Esophagus muscularis mucosa (tissue), 4 donors: ENCODE data around the gene SLC2A1. TPM values are rescaled to one million over a fixed set of nuclear protein-coding genes. Genes with fewer than 3 reads are reported as not detected.

ENCODE experiments used
- DNase-seq: peaks from one replicate; pipeline ENCODE4 v3.0.0-alpha.2; 2017; ENCODE audit errors: extremely low spot score
- H3K27ac ChIP-seq, 4 donors: fragments of 200-600 bp; sonication (generic); replicated peaks in 1 of 4; 1 replicate in 3 of 4; 2 replicates in 1 of 4; pipeline ENCODE4 v1.5.1; 2016 to 2019; ENCODE audit warnings: mild to moderate bottlenecking in 1 of 4
- H3K27me3 ChIP-seq, 4 donors: fragments of 200-600 bp; sonication (generic); one replicate each; pipeline versions ENCODE4 v1.5.1 to v1.6.0; 2016 to 2019
- H3K36me3 ChIP-seq, 4 donors: fragments of 200-600 bp; sonication (generic); one replicate each; pipeline ENCODE4 v1.5.1; 2016 to 2019
- H3K4me1 ChIP-seq, 4 donors: fragments of 200-600 bp; sonication (generic); one replicate each; pipeline ENCODE4 v1.5.1; 2016 to 2019
- H3K4me3 ChIP-seq, 4 donors: fragments of 200-600 bp; sonication (generic); 1 replicate in 2 of 4; 2 replicates in 2 of 4; pipeline ENCODE4 v1.5.1; 2016 to 2019; ENCODE audit warnings: mild to moderate bottlenecking in 4 of 4, moderate library complexity in 1 of 4
- H3K9me3 ChIP-seq, 4 donors: fragments of 200-600 bp; sonication (generic); 1 replicate in 3 of 4; 2 replicates in 1 of 4; pipeline ENCODE4 v1.5.1; 2016 to 2019
- CTCF ChIP-seq, 3 experiments: fragments of 200-600 bp in 2 of 3; fragments of 450-650 bp in 1 of 3; sonication (generic) in 2 of 3; IDR thresholded peaks; one replicate each; pipeline ENCODE4 v1.5.1; 2017 to 2019; ENCODE audit warnings: antibody characterized with exemption in 3 of 3, mild to moderate bottlenecking in 2 of 3, moderate library complexity in 1 of 3
- EP300 ChIP-seq: sonication (generic); formaldehyde crosslinking; IDR thresholded peaks from one replicate; pipeline ENCODE4 v1.6.1; 2017; ENCODE audit warnings: antibody characterized with exemption
- POLR2A ChIP-seq: fragments of 450-650 bp; IDR thresholded peaks from one replicate; pipeline ENCODE4 v1.6.1; 2017; ENCODE audit warnings: antibody characterized with exemption, moderate library complexity, mild to moderate bottlenecking, low read depth
- POLR2AphosphoS5 ChIP-seq, 2 donors: sonication (generic); formaldehyde crosslinking; IDR thresholded peaks; one replicate each; pipeline ENCODE4 v1.6.1; 2017; ENCODE audit warnings: antibody characterized with exemption in 2 of 2
- WGBS: methylation state at CpG from one replicate; pipeline ENCODE4 v1.1.5; 2018; 5-methylcytosine and 5-hydroxymethylcytosine counted together
- intact Hi-C: fragments of 100-400 bp; cut with DNase I; formaldehyde crosslinking; loops from one replicate; pipeline ENCODE4 v1.15.1; 2023
- total RNA-seq, 4 donors: library from RNA; depleted of rRNA; stranded (reverse); fragments of >200 nt; gene quantifications; one replicate each; pipeline versions ENCODE4 v1.1.0 to v1.2.1, GENCODE V29; 2016

SLC2A1 gene
- total RNA-seq, 4 donors from 2014 or later: 17.4 to 63.6 (median 31.8) TPM

- intact Hi-C loops: no loop called here
- TF ChIP-seq POLR2AphosphoS5 (IDR thresholded peaks at IDR 0.05): no peak
- no peak for TF ChIP-seq EP300
- no peak for TF ChIP-seq CTCF (IDR thresholded peaks at IDR 0.05)
- TF ChIP-seq POLR2A: no peak
Observed at GRCh38 chr1:42993502-42994136, 35.0 kb upstream of the SLC2A1 start.

GRCh38 chr1:42992054-42992571 lies 33.4 kb upstream of the SLC2A1 start:
- H3K27ac ChIP-seq: no peak overlapping the region
- 67% methylated on average over 4 of the region's 5 CpGs for WGBS

More at GRCh38 chr1:42993502-42994136, 35.0 kb upstream of the SLC2A1 start:
- WGBS: 66% methylated on average over 5 of the region's 8 CpGs
- Histone ChIP-seq H3K27me3 (no peaks in the 10 kb centered on the region), H3K36me3 (no peaks in the 10 kb centered on the region), H3K4me3 (no peak overlapping the region), H3K9me3 (no peaks in the 10 kb centered on the region), H3K4me1 (no peaks in the 10 kb centered on the region), H3K27ac (no peak overlapping the region)
- no peak for DNase-seq

GRCh38 chr1:42990757-42991346 lies 32.2 kb upstream of the SLC2A1 start:
- no peak for DNase-seq
- TF ChIP-seq POLR2AphosphoS5 (IDR thresholded peaks at IDR 0.05): no peak
- TF ChIP-seq POLR2A: no peak
- TF ChIP-seq EP300: no peak
- no peak for TF ChIP-seq CTCF (IDR thresholded peaks at IDR 0.05)
- intact Hi-C loops: no loop called here
- WGBS: 82% methylated on average over 9 of the region's 9 CpGs
- H3K27me3 ChIP-seq: no peaks in the 10 kb centered on the region
- H3K27ac ChIP-seq: no peak overlapping the region
- H3K4me3 ChIP-seq: no peak overlapping the region
- H3K9me3 ChIP-seq: no peaks in the 10 kb centered on the region
- no peaks in the 10 kb centered on the region for H3K4me1 ChIP-seq
- no peaks in the 10 kb centered on the region for H3K36me3 ChIP-seq

More at GRCh38 chr1:42992054-42992571, 33.4 kb upstream of the SLC2A1 start:
- intact Hi-C loops: no loop called here
- TF ChIP-seq EP300 (no peak), CTCF (IDR thresholded peaks at IDR 0.05) (no peak), POLR2AphosphoS5 (IDR thresholded peaks at IDR 0.05) (no peak), POLR2A (no peak)
- Histone ChIP-seq H3K27me3 (no peaks in the 10 kb centered on the region), H3K36me3 (no peaks in the 10 kb centered on the region), H3K4me1 (no peaks in the 10 kb centered on the region), H3K4me3 (no peak overlapping the region), H3K9me3 (no peaks in the 10 kb centered on the region)
- DNase-seq: no peak

GRCh38 chr1:42983693-42984092 lies 25.0 kb upstream of the SLC2A1 start:
- Histone ChIP-seq H3K4me3 (no peak overlapping the region), H3K36me3 (peaks cover 0 to 4% (median 0%) of the 10 kb centered on the region in 4 donors), H3K9me3 (no peaks in the 10 kb centered on the region), H3K4me1 (no peaks in the 10 kb centered on the region), H3K27ac (no peak overlapping the region), H3K27me3 (no peaks in the 10 kb centered on the region)
- TF ChIP-seq POLR2AphosphoS5 (IDR thresholded peaks at IDR 0.05) (no peak), EP300 (no peak), CTCF (IDR thresholded peaks at IDR 0.05) (no peak), POLR2A (no peak)
- intact Hi-C loops: no loop called here
- no peak for DNase-seq
- 71% methylated on average over 1 of the region's 1 CpG for WGBS
